Natural killer cell (primary cell): Measurements from ENCODE around the gene SAPCD2. TPM values are rescaled to one million over a fixed set of nuclear protein-coding genes. Genes with fewer than 3 reads are reported as not detected.

ENCODE experiments used
- ATAC-seq, 3 donors: fragments of 150-1000 bp in 2 of 3; fragments of 200-7000 bp in 1 of 3; cut with Tn5 transposase; 1 replicate in 1 of 3; 2 replicates in 2 of 3; pipeline ENCODE4 v1.10.0; 2021; ENCODE audit warnings: mild to moderate bottlenecking in 2 of 3, moderate library complexity in 2 of 3
- DNase-seq, 2 donors: peaks; one replicate each; pipeline versions ENCODE4 v3.0.0 to v3.0.0-alpha.2; 2013 to 2021; ENCODE audit warnings: mixed read lengths in 1 of 2
- H3K27ac ChIP-seq: one replicate; pipeline ENCODE4 v1.5.1; 2013; ENCODE audit warnings: mild to moderate bottlenecking, low read length
- H3K27me3 ChIP-seq: one replicate; pipeline ENCODE4 v1.6.1; 2013; ENCODE audit warnings: low read length; ENCODE audit not compliant: control insufficient read depth, insufficient read depth
- H3K36me3 ChIP-seq: one replicate; pipeline ENCODE4 v1.6.1; 2013; ENCODE audit warnings: low read length; ENCODE audit not compliant: control insufficient read depth, insufficient read depth
- H3K4me1 ChIP-seq: one replicate; pipeline ENCODE4 v1.6.1; 2013; ENCODE audit warnings: low read length; ENCODE audit not compliant: control insufficient read depth, insufficient read depth
- H3K4me3 ChIP-seq: one replicate; pipeline ENCODE4 v1.5.1; 2013; ENCODE audit warnings: low read length
- H3K9me3 ChIP-seq: one replicate; pipeline ENCODE4 v1.6.1; 2013; ENCODE audit warnings: low read length; ENCODE audit not compliant: control insufficient read depth, insufficient read depth
- H3K27ac Mint-ChIP-seq, 2 donors: one replicate each; pipeline ENCODE4 v1.8.0; 2022; ENCODE audit warnings: mild to moderate bottlenecking in 2 of 2, mixed read lengths in 2 of 2, moderate library complexity in 1 of 2
- H3K27me3 Mint-ChIP-seq, 2 donors: one replicate each; pipeline ENCODE4 v1.8.0; 2022; ENCODE audit warnings: low read depth in 2 of 2, mixed read lengths in 2 of 2
- H3K36me3 Mint-ChIP-seq: one replicate; pipeline ENCODE4 v1.8.0; 2022; ENCODE audit warnings: mixed read lengths
- H3K4me1 Mint-ChIP-seq, 2 donors: one replicate each; pipeline ENCODE4 v1.8.0; 2022; ENCODE audit warnings: mixed read lengths in 2 of 2
- H3K4me3 Mint-ChIP-seq: one replicate; pipeline ENCODE4 v1.8.0; 2022; ENCODE audit warnings: mild to moderate bottlenecking, moderate library complexity, mixed read lengths
- H3K9me3 Mint-ChIP-seq, 2 donors: one replicate each; pipeline ENCODE4 v1.8.0; 2022; ENCODE audit warnings: mixed read lengths in 2 of 2
- WGBS: methylation state at CpG from one replicate; pipeline ENCODE4 v1.1.7; 2013; ENCODE audit warnings: missing lambda C conversion rate; ENCODE audit not compliant: insufficient coverage; 5-methylcytosine and 5-hydroxymethylcytosine counted together
- intact Hi-C: fragments of 100-400 bp; cut with micrococcal nuclease; formaldehyde crosslinking; loops from one replicate; pipeline ENCODE4 v1.14.2; 2022
- total RNA-seq, 4 donors: library from RNA; stranded (reverse); fragments of 120-200 nt in 1 of 4; gene quantifications; one replicate each; pipeline versions ENCODE4 v1.2.3 to v1.2.4, GENCODE V29; 2013 to 2022
- TF ChIP-seq, protein P1 (sequence below): fragments of 200-600 bp; IDR thresholded peaks from one replicate; pipeline ENCODE4 v1.8.0; 2022; ENCODE audit warnings: antibody characterized with exemption

Gene SAPCD2
- total RNA-seq, 3 donors from 2014 or later (not counting 1 experiment from before 2014, with no cell fraction given) = 0.59 to 2.6 (median 1.0) TPM

DNA sequence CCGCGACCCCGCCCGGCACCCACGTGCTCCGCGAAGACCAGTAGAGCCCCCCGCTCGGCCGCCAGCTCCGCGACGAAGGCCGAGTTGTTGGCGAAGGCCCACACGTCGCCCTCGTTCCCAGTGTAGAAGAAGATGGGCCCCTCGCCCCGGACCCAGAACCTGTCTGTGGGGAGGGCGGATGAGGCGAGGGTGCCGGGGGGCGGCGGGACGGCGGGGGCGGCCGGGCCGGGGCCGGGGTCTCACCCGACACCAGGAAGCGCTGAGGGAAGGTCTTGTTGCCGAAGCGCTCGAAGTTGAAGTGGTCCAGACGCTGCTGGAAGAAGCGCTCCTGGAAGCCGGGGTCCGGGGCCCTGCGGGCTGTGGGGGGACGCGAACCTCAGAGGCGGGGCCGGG, 43.9 kb upstream of the SAPCD2 start:
- DNase-seq = no peak
- H3K36me3 Mint-ChIP-seq = no peaks in the 10 kb centered on the region
- intact Hi-C loops = no loop called here
- no peaks in the 10 kb centered on the region for H3K27me3 Mint-ChIP-seq
- TF ChIP-seq, protein P1, sequence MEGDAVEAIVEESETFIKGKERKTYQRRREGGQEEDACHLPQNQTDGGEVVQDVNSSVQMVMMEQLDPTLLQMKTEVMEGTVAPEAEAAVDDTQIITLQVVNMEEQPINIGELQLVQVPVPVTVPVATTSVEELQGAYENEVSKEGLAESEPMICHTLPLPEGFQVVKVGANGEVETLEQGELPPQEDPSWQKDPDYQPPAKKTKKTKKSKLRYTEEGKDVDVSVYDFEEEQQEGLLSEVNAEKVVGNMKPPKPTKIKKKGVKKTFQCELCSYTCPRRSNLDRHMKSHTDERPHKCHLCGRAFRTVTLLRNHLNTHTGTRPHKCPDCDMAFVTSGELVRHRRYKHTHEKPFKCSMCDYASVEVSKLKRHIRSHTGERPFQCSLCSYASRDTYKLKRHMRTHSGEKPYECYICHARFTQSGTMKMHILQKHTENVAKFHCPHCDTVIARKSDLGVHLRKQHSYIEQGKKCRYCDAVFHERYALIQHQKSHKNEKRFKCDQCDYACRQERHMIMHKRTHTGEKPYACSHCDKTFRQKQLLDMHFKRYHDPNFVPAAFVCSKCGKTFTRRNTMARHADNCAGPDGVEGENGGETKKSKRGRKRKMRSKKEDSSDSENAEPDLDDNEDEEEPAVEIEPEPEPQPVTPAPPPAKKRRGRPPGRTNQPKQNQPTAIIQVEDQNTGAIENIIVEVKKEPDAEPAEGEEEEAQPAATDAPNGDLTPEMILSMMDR = no peak
- ATAC-seq = peak; percentile 10 to 11 (median 10)
- H3K4me3 Mint-ChIP-seq = peak overlapping the region; percentile 75
- Histone ChIP-seq H3K9me3 (no peaks in the 10 kb centered on the region), H3K4me1 (peaks cover 18% of the 10 kb centered on the region), H3K36me3 (peaks cover 25% of the 10 kb centered on the region), H3K27ac (no peak overlapping the region), H3K4me3 (peak overlapping the region; percentile 48), H3K27me3 (no peaks in the 10 kb centered on the region)
- no peak overlapping the region for H3K27ac Mint-ChIP-seq
- no peaks in the 10 kb centered on the region for H3K4me1 Mint-ChIP-seq
- WGBS = under 1% methylated on average over 45 of the region's 45 CpGs
- no peaks in the 10 kb centered on the region for H3K9me3 Mint-ChIP-seq

DNA sequence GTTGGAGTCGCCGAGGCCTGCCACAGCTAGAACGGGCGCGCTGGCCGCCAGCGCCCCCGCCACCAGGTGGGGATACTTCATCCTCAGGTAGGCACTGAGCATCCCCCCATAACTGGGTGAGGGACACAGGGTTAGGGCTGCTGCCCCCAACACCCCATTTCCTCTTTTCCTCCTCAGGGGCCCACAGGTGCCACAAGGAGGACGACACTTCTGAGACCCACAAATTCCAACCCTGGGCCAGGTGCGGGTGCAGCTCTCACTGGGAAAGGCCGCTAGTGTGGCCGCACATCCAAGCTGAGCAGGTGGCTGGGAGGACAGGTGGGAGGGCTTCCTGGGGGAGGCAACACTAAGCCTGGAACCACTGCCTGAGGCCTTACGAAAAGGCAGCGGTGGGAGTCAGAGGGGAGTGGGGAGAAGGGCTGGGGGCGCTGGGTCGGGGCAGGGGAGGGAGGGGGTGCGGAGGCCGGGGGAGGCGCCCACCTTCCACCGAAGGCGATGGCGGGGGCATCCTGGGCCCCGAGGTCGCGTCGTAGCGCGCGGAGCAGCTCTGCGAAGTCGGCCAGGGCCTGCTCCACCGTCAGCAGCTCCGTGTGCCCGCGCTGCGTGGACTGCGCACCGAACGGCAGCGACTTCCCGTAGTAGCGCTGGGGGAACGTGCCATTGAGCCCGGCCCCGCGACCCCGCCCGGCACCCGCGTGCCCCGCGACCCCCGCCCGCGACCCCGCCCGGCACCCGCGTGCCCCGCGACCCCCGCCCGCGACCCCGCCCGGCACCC, 43.2 kb upstream of the SAPCD2 start:
- H3K4me3 Mint-ChIP-seq = no peak overlapping the region
- H3K27ac Mint-ChIP-seq = no peak overlapping the region
- H3K4me1 Mint-ChIP-seq = no peaks in the 10 kb centered on the region
- intact Hi-C loops = no loop called here
- Histone ChIP-seq H3K27ac (no peak overlapping the region), H3K36me3 (peaks cover 29% of the 10 kb centered on the region), H3K4me3 (no peak overlapping the region), H3K27me3 (no peaks in the 10 kb centered on the region), H3K4me1 (peaks cover 18% of the 10 kb centered on the region), H3K9me3 (no peaks in the 10 kb centered on the region)
- no peaks in the 10 kb centered on the region for H3K27me3 Mint-ChIP-seq
- ATAC-seq = peak in 2 of 3 donors; percentile 32 to 52
- no peaks in the 10 kb centered on the region for H3K9me3 Mint-ChIP-seq
- peak in 1 of 2 donors; percentile 70 for DNase-seq
- H3K36me3 Mint-ChIP-seq = no peaks in the 10 kb centered on the region
- 30% methylated on average over 66 of the region's 66 CpGs for WGBS
- TF ChIP-seq, protein P1 = no peak

DNA sequence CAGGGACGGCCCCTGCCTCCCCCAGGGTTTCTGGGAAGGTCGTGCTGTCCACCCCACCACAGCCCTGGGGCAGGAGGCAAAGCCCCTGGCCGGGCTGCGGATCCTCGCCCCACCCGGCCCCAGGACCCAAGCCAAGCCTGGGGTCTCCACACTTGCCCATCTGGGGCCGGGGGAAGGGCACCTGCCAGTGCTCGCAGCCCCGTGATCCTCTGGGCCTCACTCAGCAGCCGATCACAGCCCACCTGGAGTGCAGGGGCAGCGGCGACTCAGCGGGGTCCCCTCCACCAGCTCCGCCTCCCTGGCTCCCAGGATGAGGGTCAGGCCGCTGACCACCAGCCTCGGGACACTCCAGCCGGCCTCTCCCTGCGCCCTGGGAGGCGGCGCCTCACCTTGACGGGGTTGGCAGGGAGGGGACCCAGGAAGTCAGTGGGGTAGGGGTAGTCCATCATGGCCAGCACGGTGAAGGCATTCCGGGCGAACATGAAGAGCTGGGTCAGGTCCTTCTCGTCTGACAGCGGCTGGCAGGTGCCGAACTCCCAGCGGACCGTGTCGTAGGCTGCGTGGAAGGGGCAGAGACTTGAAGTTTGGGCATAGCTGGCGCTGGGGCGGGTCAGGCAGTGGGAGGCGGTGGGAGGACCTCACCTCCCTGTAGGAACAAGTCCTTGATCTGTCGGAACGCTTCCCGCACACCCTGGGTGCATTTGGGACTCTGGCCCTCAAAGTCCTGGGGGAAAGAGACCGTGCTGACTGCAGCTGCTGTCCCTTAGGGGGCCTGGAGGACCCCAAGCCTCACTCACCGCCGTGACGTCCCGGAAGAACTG, 42.4 kb upstream of the SAPCD2 start:
- Mint-ChIP-seq H3K4me1 (no peaks in the 10 kb centered on the region), H3K27ac (no peak overlapping the region), H3K9me3 (no peaks in the 10 kb centered on the region), H3K27me3 (no peaks in the 10 kb centered on the region), H3K36me3 (no peaks in the 10 kb centered on the region), H3K4me3 (peak overlapping the region; percentile 64)
- DNase-seq (no peak), ATAC-seq (no peak)
- no peak overlapping the region for H3K27ac ChIP-seq
- H3K4me1 ChIP-seq = peaks cover 18% of the 10 kb centered on the region
- H3K36me3 ChIP-seq = peaks cover 35% of the 10 kb centered on the region
- TF ChIP-seq, protein P1 = no peak
- H3K4me3 ChIP-seq = no peak overlapping the region
- H3K27me3 ChIP-seq = no peaks in the 10 kb centered on the region
- intact Hi-C loops = no loop called here
- 98% methylated on average over 42 of the region's 42 CpGs for WGBS
- no peaks in the 10 kb centered on the region for H3K9me3 ChIP-seq
